GM21447 (cell line): ENCODE results near the gene GPC6.

Experiments
- ATAC-seq: cut with Tn5 transposase; IDR thresholded peaks from one replicate; pipeline ENCODE4 v1.9.1; 2021; ENCODE audit not compliant: unreplicated experiment

The GPC6 gene

GRCh38 chr13:93673885-93674284 lies 447.3 kb downstream of the GPC6 start:
- ATAC-seq = no peak

- no peak for ATAC-seq
These were observed 447.7 kb downstream of the GPC6 start for GRCh38 chr13:93674337-93674755.

- ATAC-seq = no peak
These were observed 453.7 kb downstream of the GPC6 start for GRCh38 chr13:93680329-93680728.

GRCh38 chr13:93685900-93686299 lies 459.3 kb downstream of the GPC6 start:
- no peak for ATAC-seq

- ATAC-seq = no peak
These were observed 459.8 kb downstream of the GPC6 start for GRCh38 chr13:93686399-93686798.

GRCh38 chr13:93687261-93687660 lies 460.7 kb downstream of the GPC6 start:
- no peak for ATAC-seq

GRCh38 chr13:93689333-93689732 lies 462.7 kb downstream of the GPC6 start:
- no peak for ATAC-seq

- no peak for ATAC-seq
These were observed 463.5 kb downstream of the GPC6 start for GRCh38 chr13:93690139-93690538.

GRCh38 chr13:93698016-93698613 lies 471.5 kb downstream of the GPC6 start:
- ATAC-seq = no peak

- ATAC-seq = no peak
These were observed 473.5 kb downstream of the GPC6 start for GRCh38 chr13:93700115-93700514.

GRCh38 chr13:93708308-93709075 lies 481.9 kb downstream of the GPC6 start:
- no peak for ATAC-seq

- ATAC-seq = no peak
These were observed 483.1 kb downstream of the GPC6 start for GRCh38 chr13:93709506-93710244.

GRCh38 chr13:93714171-93714570 lies 487.6 kb downstream of the GPC6 start:
- ATAC-seq = no peak

GRCh38 chr13:93715866-93716265 lies 489.3 kb downstream of the GPC6 start:
- no peak for ATAC-seq

- no peak for ATAC-seq
These were observed 490.0 kb downstream of the GPC6 start for GRCh38 chr13:93716623-93717022.

GRCh38 chr13:93721483-93721882 lies 494.9 kb downstream of the GPC6 start:
- ATAC-seq = no peak

- no peak for ATAC-seq
These were observed 496.7 kb downstream of the GPC6 start for GRCh38 chr13:93723316-93723715.

- ATAC-seq = no peak
These were observed 497.6 kb downstream of the GPC6 start for GRCh38 chr13:93724187-93724586.

GRCh38 chr13:93726173-93726957 lies 499.8 kb downstream of the GPC6 start:
- ATAC-seq = no peak

GRCh38 chr13:93727211-93728141 lies 500.9 kb downstream of the GPC6 start:
- no peak for ATAC-seq
